OCI-LY3 (cell line): Measurements from ENCODE around the gene CRIM1.

Source experiments
- CTCF ChIP-seq: fragments of 200-600, 300-600 bp; sonication (generic); IDR thresholded peaks from 2 replicates; pipeline ENCODE4 v1.5.1; 2014; ENCODE audit warnings: antibody characterized with exemption, low read length, low read depth
- EZH2phosphoT487 ChIP-seq: fragments of 200-600 bp; shearing (Covaris generic); IDR thresholded peaks from 2 replicates; pipeline ENCODE4 v1.6.1; 2018; ENCODE audit warnings: antibody characterized with exemption, mixed run types, low read depth

GRCh38 chr2:36587556-36587955 is 232.0 kb downstream of the CRIM1 start:
- no peak for TF ChIP-seq CTCF
- no peak for TF ChIP-seq EZH2phosphoT487
